CD4-positive, alpha-beta T cell (primary cell): ENCODE measurements around the gene RNF208. TPM values are rescaled to one million over a fixed set of nuclear protein-coding genes. Genes with fewer than 3 reads are reported as not detected.

Experiments used
- ATAC-seq: fragments of 200-7000 bp; cut with Tn5 transposase; one replicate; pipeline ENCODE4 v1.10.0; 2022; ENCODE audit warnings: mild to moderate bottlenecking; ENCODE audit not compliant: poor library complexity
- CTCF ChIA-PET: fragments of 350-600 bp; sonication (Branson Sonifier 250); formaldehyde crosslinking; loops from one replicate; lab custom pipeline; 2021; ENCODE audit warnings: antibody characterized with exemption, inconsistent platforms; lab: Charles Lee
- POLR2A ChIA-PET: fragments of 350-600 bp; sonication (Branson Sonifier 250); formaldehyde crosslinking; loops from one replicate; lab custom pipeline; 2021; ENCODE audit warnings: antibody characterized with exemption, inconsistent platforms; lab: Charles Lee
- DNase-seq, 14 experiments: peaks; one replicate each; pipeline ENCODE4 v3.0.0-alpha.2; 2013 to 2020; ENCODE audit warnings: mixed read lengths in 2 of 14
- H3K27ac ChIP-seq, 2 donors: one replicate each; pipeline versions ENCODE4 v1.5.1 to v1.7.0; 2013; ENCODE audit warnings: low read length in 2 of 2, low read depth in 1 of 2, mild to moderate bottlenecking in 1 of 2
- H3K27me3 ChIP-seq, 2 experiments: 1 replicate in 1 of 2; 2 replicates in 1 of 2; pipeline versions ENCODE4 v1.6.1 to v1.7.0; 2013; ENCODE audit warnings: low read length in 2 of 2, control low read depth in 1 of 2, mild to moderate bottlenecking in 1 of 2, moderate library complexity in 1 of 2; ENCODE audit not compliant: insufficient read depth in 2 of 2, control insufficient read depth in 1 of 2
- H3K36me3 ChIP-seq: one replicate; pipeline ENCODE4 v1.6.1; 2013; ENCODE audit warnings: low read length, control low read depth; ENCODE audit not compliant: insufficient read depth
- H3K4me1 ChIP-seq: one replicate; pipeline ENCODE4 v1.6.1; 2013; ENCODE audit warnings: low read length, control low read depth; ENCODE audit not compliant: insufficient read depth
- H3K4me3 ChIP-seq: one replicate; pipeline ENCODE4 v1.5.1; 2013; ENCODE audit warnings: mild to moderate bottlenecking, low read length, moderate library complexity
- H3K9me3 ChIP-seq, 2 experiments: 1 replicate in 1 of 2; 2 replicates in 1 of 2; pipeline versions ENCODE4 v1.6.1 to v1.7.0; 2013; ENCODE audit warnings: low read length in 2 of 2, mild to moderate bottlenecking in 2 of 2, control low read depth in 1 of 2, moderate library complexity in 1 of 2; ENCODE audit not compliant: control insufficient read depth in 1 of 2, insufficient read depth in 1 of 2
- H3K27ac Mint-ChIP-seq: one replicate; pipeline ENCODE4 v1.8.0; 2020; ENCODE audit warnings: mixed read lengths
- H3K27me3 Mint-ChIP-seq: one replicate; pipeline ENCODE4 v1.8.0; 2021; ENCODE audit warnings: mixed read lengths
- H3K36me3 Mint-ChIP-seq: one replicate; pipeline ENCODE4 v1.8.0; 2021; ENCODE audit warnings: low read depth, mixed read lengths
- H3K4me1 Mint-ChIP-seq: one replicate; pipeline ENCODE4 v1.8.0; 2021; ENCODE audit warnings: low read depth, mixed read lengths
- H3K4me3 Mint-ChIP-seq: one replicate; pipeline ENCODE4 v1.8.0; 2020; ENCODE audit warnings: mild to moderate bottlenecking, mixed read lengths
- H3K9me3 Mint-ChIP-seq: one replicate; pipeline ENCODE4 v1.8.0; 2020; ENCODE audit warnings: mixed read lengths
- CTCF ChIP-seq: fragments of 200-600 bp; IDR thresholded peaks from one replicate; pipeline ENCODE4 v1.8.0; 2022; ENCODE audit warnings: antibody characterized with exemption, mild to moderate bottlenecking
- intact Hi-C, 2 experiments: fragments of 100-400 bp; cut with DNase I in 1 of 2; cut with micrococcal nuclease in 1 of 2; formaldehyde crosslinking; loops; one replicate each; pipeline versions ENCODE4 v1.15.1 to v1.9.0; 2023 to 2025; cut with DNase I, micrococcal nuclease
- total RNA-seq, 174 experiments: library from RNA in 2 of 174; stranded (reverse) in 2 of 174; gene quantifications; one replicate each; pipeline ENCODE4 v1.2.3 and lab custom pipeline; 2021 to 2026

RNF208 gene
- total RNA-seq, 2 experiments from 2014 or later = 0.66 to 0.67 TPM

- POLR2A ChIA-PET = no interaction called here
- H3K4me3 Mint-ChIP-seq = peak overlapping the region; percentile 4
These were observed 39.2 kb downstream of the RNF208 start for GRCh38 chr9:137182836-137183235.

GRCh38 chr9:137181680-137182079 is 40.4 kb downstream of the RNF208 start:
- H3K4me3 ChIP-seq = no peak overlapping the region
- no peak overlapping the region for H3K27ac Mint-ChIP-seq
- ATAC-seq (no peak), DNase-seq (no peak)
- peaks cover 63% of the 10 kb centered on the region for H3K36me3 Mint-ChIP-seq
- H3K9me3 ChIP-seq = no peaks in the 10 kb centered on the region
- no peak for TF ChIP-seq CTCF
- H3K4me1 Mint-ChIP-seq = peaks cover 8% of the 10 kb centered on the region
- H3K4me3 Mint-ChIP-seq = peak overlapping the region; percentile 30
- no peaks in the 10 kb centered on the region for H3K27me3 Mint-ChIP-seq
- no peaks in the 10 kb centered on the region for H3K27me3 ChIP-seq
- H3K36me3 ChIP-seq = peaks cover 71% of the 10 kb centered on the region
- H3K4me1 ChIP-seq = peaks cover 16% of the 10 kb centered on the region
- H3K27ac ChIP-seq = no peak overlapping the region
- intact Hi-C loops = no loop called here
- H3K9me3 Mint-ChIP-seq = no peaks in the 10 kb centered on the region
- ChIA-PET POLR2A (no interaction called here), CTCF (no interaction called here)

More at GRCh38 chr9:137182836-137183235, 39.2 kb downstream of the RNF208 start:
- intact Hi-C loops = no loop called here
- Histone ChIP-seq H3K36me3 (peaks cover 78% of the 10 kb centered on the region), H3K4me3 (no peak overlapping the region), H3K27ac (no peak overlapping the region), H3K4me1 (peaks cover 27% of the 10 kb centered on the region), H3K27me3 (no peaks in the 10 kb centered on the region), H3K9me3 (no peaks in the 10 kb centered on the region)
- Mint-ChIP-seq H3K4me1 (peaks cover 19% of the 10 kb centered on the region), H3K36me3 (peaks cover 61% of the 10 kb centered on the region), H3K9me3 (no peaks in the 10 kb centered on the region), H3K27me3 (no peaks in the 10 kb centered on the region), H3K27ac (no peak overlapping the region)
- CTCF ChIA-PET = no interaction called here
- TF ChIP-seq CTCF = no peak
- DNase-seq (no peak), ATAC-seq (no peak)

GRCh38 chr9:137180491-137180890 is 41.5 kb downstream of the RNF208 start:
- Histone ChIP-seq H3K4me1 (peaks cover 9% of the 10 kb centered on the region), H3K36me3 (peaks cover 64% of the 10 kb centered on the region), H3K27me3 (no peaks in the 10 kb centered on the region), H3K4me3 (no peak overlapping the region), H3K27ac (no peak overlapping the region), H3K9me3 (no peaks in the 10 kb centered on the region)
- ATAC-seq (no peak), DNase-seq (no peak)
- H3K9me3 Mint-ChIP-seq = no peaks in the 10 kb centered on the region
- ChIA-PET POLR2A (interaction anchor here (0.8 kb wide), 1 partner anchor 11 kb away, joined by 3 read pairs; no protein-coding TSS in a partner anchor), CTCF (interaction anchor here (1.8 kb wide), 1 partner anchor 85 kb away, joined by 3 read pairs; no protein-coding TSS in a partner anchor)
- peaks cover 57% of the 10 kb centered on the region for H3K36me3 Mint-ChIP-seq
- intact Hi-C loops = no loop called here
- no peaks in the 10 kb centered on the region for H3K27me3 Mint-ChIP-seq
- H3K27ac Mint-ChIP-seq = no peak overlapping the region
- TF ChIP-seq CTCF = no peak
- peaks cover 8% of the 10 kb centered on the region for H3K4me1 Mint-ChIP-seq
- H3K4me3 Mint-ChIP-seq = no peak overlapping the region
